Measurements from ENCODE around the gene GPR55. TPM values are rescaled to one million over a fixed set of nuclear protein-coding genes. Genes with fewer than 3 reads are reported as not detected.

Gene GPR55
- total RNA-seq, 1 experiment from 2014 or later, result not detected

DNA sequence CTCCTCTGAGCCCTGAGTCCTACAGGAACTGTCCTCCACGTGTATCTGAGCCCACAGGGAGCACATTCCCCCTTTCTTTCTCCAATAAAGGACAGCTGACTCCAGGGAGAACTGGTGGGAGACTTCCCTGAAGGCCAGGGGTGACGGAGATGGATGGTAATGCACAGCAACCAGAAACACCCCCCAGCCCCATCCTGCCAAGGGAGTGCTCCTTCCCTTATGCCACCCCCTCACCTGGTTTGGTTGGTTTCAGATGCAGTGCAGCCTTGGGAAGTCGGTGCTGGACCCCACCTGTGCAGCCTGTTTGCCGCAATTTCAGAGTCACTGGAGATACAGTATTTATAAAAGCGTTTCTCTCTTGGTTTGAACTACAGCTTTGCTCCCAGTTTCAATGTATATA is 24.0 kb downstream of the GPR55 start:
- POLR2A ChIA-PET, result no interaction called here
- no TSS peak for BruUV-seq (replicated peaks)
- no peaks in the 10 kb centered on the region for H3K9me3 Mint-ChIP-seq (ENCODE audit: unreplicated experiment)
- H3K4me1 Mint-ChIP-seq (ENCODE audit: insufficient read depth, unreplicated experiment), result no peaks in the 10 kb centered on the region
- H3K27ac Mint-ChIP-seq (ENCODE audit: low read depth, unreplicated experiment), result no peak overlapping the region
- H3K27me3 Mint-ChIP-seq (ENCODE audit: insufficient read depth, unreplicated experiment), result peaks cover 33% of the 10 kb centered on the region
- intact Hi-C loops (cut with micrococcal nuclease), result no loop called here
- H3K36me3 Mint-ChIP-seq (ENCODE audit: insufficient read depth, unreplicated experiment), result no peaks in the 10 kb centered on the region
- TF ChIP-seq, protein P1, sequence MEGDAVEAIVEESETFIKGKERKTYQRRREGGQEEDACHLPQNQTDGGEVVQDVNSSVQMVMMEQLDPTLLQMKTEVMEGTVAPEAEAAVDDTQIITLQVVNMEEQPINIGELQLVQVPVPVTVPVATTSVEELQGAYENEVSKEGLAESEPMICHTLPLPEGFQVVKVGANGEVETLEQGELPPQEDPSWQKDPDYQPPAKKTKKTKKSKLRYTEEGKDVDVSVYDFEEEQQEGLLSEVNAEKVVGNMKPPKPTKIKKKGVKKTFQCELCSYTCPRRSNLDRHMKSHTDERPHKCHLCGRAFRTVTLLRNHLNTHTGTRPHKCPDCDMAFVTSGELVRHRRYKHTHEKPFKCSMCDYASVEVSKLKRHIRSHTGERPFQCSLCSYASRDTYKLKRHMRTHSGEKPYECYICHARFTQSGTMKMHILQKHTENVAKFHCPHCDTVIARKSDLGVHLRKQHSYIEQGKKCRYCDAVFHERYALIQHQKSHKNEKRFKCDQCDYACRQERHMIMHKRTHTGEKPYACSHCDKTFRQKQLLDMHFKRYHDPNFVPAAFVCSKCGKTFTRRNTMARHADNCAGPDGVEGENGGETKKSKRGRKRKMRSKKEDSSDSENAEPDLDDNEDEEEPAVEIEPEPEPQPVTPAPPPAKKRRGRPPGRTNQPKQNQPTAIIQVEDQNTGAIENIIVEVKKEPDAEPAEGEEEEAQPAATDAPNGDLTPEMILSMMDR (IDR thresholded peaks at IDR 0.05; ENCODE audit: unreplicated experiment), result no peak
- CTCF ChIA-PET, result interaction anchor here (0.6 to 8.3 kb wide), 5 partner anchors 9 to 496 kb away, joined by 3 to 93 read pairs (median 8); no protein-coding TSS in a partner anchor
- DNase-seq (ENCODE audit: unreplicated experiment), result no peak
- no peak overlapping the region for H3K4me3 Mint-ChIP-seq (ENCODE audit: unreplicated experiment)

DNA sequence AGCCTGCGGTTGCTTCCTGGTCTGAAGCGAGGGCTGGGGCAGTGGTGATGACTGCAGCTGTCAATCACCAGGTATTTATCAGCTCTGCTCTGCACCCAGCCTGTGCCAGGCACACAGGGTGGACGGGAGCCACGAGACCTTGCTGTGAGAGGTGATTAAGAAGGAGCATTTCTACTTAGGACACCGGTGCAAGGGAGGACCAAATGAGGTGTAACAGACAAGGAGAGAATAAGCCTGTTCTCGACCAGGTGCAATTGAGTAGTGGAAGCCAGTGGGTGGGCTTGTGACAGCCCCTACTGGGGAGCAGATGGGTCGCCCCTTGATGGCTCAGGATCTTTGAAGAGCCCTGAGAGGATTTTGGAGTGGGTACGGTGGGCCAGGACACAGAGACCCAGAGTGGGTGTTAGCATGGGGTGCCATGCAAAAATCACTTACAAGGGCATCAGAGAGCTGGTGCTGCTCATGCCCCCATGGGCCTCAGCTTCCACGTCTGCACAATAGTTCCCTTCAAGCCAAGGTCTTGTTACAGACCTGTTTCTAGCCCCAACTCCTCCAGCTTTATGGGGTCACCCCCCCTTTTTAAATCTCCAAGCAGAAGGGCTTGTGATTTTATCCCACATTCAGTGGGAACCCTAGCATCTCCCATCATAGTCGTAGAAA is 24.6 kb downstream of the GPR55 start:
- no peak for DNase-seq (ENCODE audit: unreplicated experiment)
- H3K27me3 Mint-ChIP-seq (ENCODE audit: insufficient read depth, unreplicated experiment), result peaks cover 33% of the 10 kb centered on the region
- intact Hi-C loops (cut with micrococcal nuclease), result no loop called here
- no peaks in the 10 kb centered on the region for H3K36me3 Mint-ChIP-seq (ENCODE audit: insufficient read depth, unreplicated experiment)
- no TSS peak for BruUV-seq (replicated peaks)
- no peak overlapping the region for H3K4me3 Mint-ChIP-seq (ENCODE audit: unreplicated experiment)
- H3K9me3 Mint-ChIP-seq (ENCODE audit: unreplicated experiment), result no peaks in the 10 kb centered on the region
- TF ChIP-seq, protein P1 (IDR thresholded peaks at IDR 0.05; ENCODE audit: unreplicated experiment), result no peak
- H3K27ac Mint-ChIP-seq (ENCODE audit: low read depth, unreplicated experiment), result no peak overlapping the region
- CTCF ChIA-PET, result interaction anchor here (0.5 to 8.3 kb wide), 5 partner anchors 8 to 959 kb away, joined by 3 to 93 read pairs (median 5); no protein-coding TSS in a partner anchor
- POLR2A ChIA-PET, result no interaction called here
- H3K4me1 Mint-ChIP-seq (ENCODE audit: insufficient read depth, unreplicated experiment), result no peaks in the 10 kb centered on the region

DNA sequence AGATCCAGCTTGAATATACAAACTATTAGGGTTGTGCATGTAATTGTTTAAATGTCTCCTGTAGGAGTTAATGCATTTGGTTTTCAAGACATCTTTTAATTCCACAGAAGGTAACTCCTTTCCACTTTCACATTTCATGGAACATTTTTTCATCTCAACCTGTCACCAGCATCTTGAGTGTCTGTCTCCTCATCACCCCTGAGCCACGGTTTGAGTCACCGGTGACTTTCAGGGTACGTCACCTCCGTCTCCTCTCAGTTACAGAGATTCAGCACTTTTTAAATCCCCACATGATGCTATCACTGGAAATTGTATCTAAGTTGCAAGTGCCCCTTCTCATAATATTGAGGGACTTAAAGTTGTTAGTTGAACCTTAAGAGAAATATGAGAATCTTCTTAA is 25.3 kb downstream of the GPR55 start:
- POLR2A ChIA-PET, result no interaction called here
- intact Hi-C loops (cut with micrococcal nuclease), result no loop called here

DNA sequence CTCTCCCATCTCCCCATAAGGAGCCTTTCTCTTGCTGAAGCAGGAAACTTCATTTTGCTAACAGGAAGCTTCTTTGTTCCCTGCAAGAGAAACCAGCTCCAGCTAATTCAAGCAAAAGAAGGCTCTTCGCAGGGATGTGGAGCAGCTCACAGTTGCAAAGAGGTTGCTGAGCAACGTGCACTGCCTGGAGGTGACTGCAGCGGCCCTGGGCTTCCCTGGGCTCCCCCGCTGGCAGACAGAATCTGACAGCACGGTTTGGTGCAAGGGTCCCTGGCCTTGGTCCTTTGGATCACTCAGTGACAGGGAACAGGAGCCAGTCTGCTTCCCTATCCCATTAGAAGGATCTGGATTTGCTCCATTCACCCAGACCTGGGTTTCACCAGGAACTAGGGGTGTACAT is 25.8 kb downstream of the GPR55 start:
- no peaks in the 10 kb centered on the region for H3K9me3 Mint-ChIP-seq (ENCODE audit: unreplicated experiment)
- BruUV-seq (replicated peaks), result no TSS peak
- DNase-seq (ENCODE audit: unreplicated experiment), result no peak
- TF ChIP-seq, protein P1 (IDR thresholded peaks at IDR 0.05; ENCODE audit: unreplicated experiment), result no peak
- CTCF ChIA-PET, result interaction anchor here (0.7 to 8.3 kb wide), 3 partner anchors 52 to 552 kb away, joined by 3 to 93 read pairs (median 4); no protein-coding TSS in a partner anchor
- H3K27ac Mint-ChIP-seq (ENCODE audit: low read depth, unreplicated experiment), result no peak overlapping the region
- intact Hi-C loops (cut with micrococcal nuclease), result no loop called here
- H3K27me3 Mint-ChIP-seq (ENCODE audit: insufficient read depth, unreplicated experiment), result peaks cover 33% of the 10 kb centered on the region
- no peaks in the 10 kb centered on the region for H3K4me1 Mint-ChIP-seq (ENCODE audit: insufficient read depth, unreplicated experiment)
- POLR2A ChIA-PET, result no interaction called here
- H3K36me3 Mint-ChIP-seq (ENCODE audit: insufficient read depth, unreplicated experiment), result no peaks in the 10 kb centered on the region
- H3K4me3 Mint-ChIP-seq (ENCODE audit: unreplicated experiment), result no peak overlapping the region

More for the DNA sequence above, 25.3 kb downstream of the GPR55 start:
- Mint-ChIP-seq H3K4me3 (ENCODE audit: unreplicated experiment) (no peak overlapping the region), H3K27ac (ENCODE audit: low read depth, unreplicated experiment) (no peak overlapping the region), H3K27me3 (ENCODE audit: insufficient read depth, unreplicated experiment) (peaks cover 33% of the 10 kb centered on the region), H3K9me3 (ENCODE audit: unreplicated experiment) (no peaks in the 10 kb centered on the region), H3K4me1 (ENCODE audit: insufficient read depth, unreplicated experiment) (no peaks in the 10 kb centered on the region), H3K36me3 (ENCODE audit: insufficient read depth, unreplicated experiment) (no peaks in the 10 kb centered on the region)
- no TSS peak for BruUV-seq (replicated peaks)
- CTCF ChIA-PET, result interaction anchor here (0.5 to 8.3 kb wide), 4 partner anchors 13 to 958 kb away, joined by 4 to 93 read pairs (median 4); no protein-coding TSS in a partner anchor
- TF ChIP-seq, protein P1 (IDR thresholded peaks at IDR 0.05; ENCODE audit: unreplicated experiment), result no peak
- DNase-seq (ENCODE audit: unreplicated experiment), result no peak

Measured in MCF 10A (cell line).